HepG2 (cell line): ENCODE data around the gene LRTM2. TPM values are rescaled to one million over a fixed set of nuclear protein-coding genes. Genes with fewer than 3 reads are reported as not detected.

ENCODE experiments used
- JUN ChIP-seq: sonication (generic); formaldehyde crosslinking; IDR thresholded peaks from 2 replicates; pipeline ENCODE4 v1.4.0; 2020; ENCODE audit warnings: mild to moderate bottlenecking, missing genetic modification reagents
- RBM39 ChIP-seq: fragments of 200-400 bp; formaldehyde crosslinking; IDR thresholded peaks from one replicate; pipeline ENCODE4 v1.6.1; 2018; ENCODE audit warnings: antibody characterized with exemption, mild to moderate bottlenecking, low read depth, low read length; ENCODE audit not compliant: poor library complexity, severe bottlenecking
- SUZ12 ChIP-seq: fragments of 150-350 bp; IDR thresholded peaks from 2 replicates; pipeline ENCODE4 v1.6.1; 2014; ENCODE audit warnings: low read depth, low read length
- WIZ ChIP-seq: sonication (generic); formaldehyde crosslinking; IDR thresholded peaks from 2 replicates; pipeline ENCODE4 v1.5.1; 2020; ENCODE audit warnings: mild to moderate bottlenecking, missing genetic modification reagents
- ZMYM2 ChIP-seq: sonication (generic); formaldehyde crosslinking; IDR thresholded peaks from 2 replicates; pipeline ENCODE4 v1.8.0; 2022; ENCODE audit warnings: mild to moderate bottlenecking, missing genetic modification reagents
- ZNF382 ChIP-seq: sonication (generic); formaldehyde crosslinking; IDR thresholded peaks from 2 replicates; pipeline ENCODE4 v1.5.0; 2020; ENCODE audit warnings: missing genetic modification reagents, mild to moderate bottlenecking, borderline replicate concordance
- ZNF441 ChIP-seq: sonication (generic); formaldehyde crosslinking; IDR thresholded peaks from 2 replicates; pipeline ENCODE4 v1.7.0; 2021; ENCODE audit warnings: missing genetic modification reagents, borderline replicate concordance
- ZNF629 ChIP-seq: sonication (generic); formaldehyde crosslinking; conservative IDR thresholded peaks from 2 replicates; pipeline ENCODE4 v1.5.0; 2020; ENCODE audit warnings: missing genetic modification reagents
- polyA plus RNA-seq, 8 experiments: library from polyadenylated mRNA; depleted of rRNA in 3 of 8; stranded (reverse) in 7 of 8; unstranded in 1 of 8; fragments of >200 nt; fragmentation: Illumina TruSeq in 4 of 8; extraction: Trizol in 4 of 8; gene quantifications; 2 replicates each; pipeline versions ENCODE4 v1.2.1 to v1.2.3, GENCODE V29; 2011 to 2016; ENCODE audit warnings: low read depth in 4 of 8, missing spikeins in 1 of 8, mixed read lengths in 1 of 8; ENCODE audit not compliant: insufficient read depth in 1 of 8
- total RNA-seq, 5 experiments: library from RNA; depleted of rRNA; stranded (reverse); fragments of >200 nt; fragmentation: Illumina TruSeq; extraction: Trizol; gene quantifications; 2 replicates each; pipeline ENCODE4 v1.2.3, GENCODE V29; 2016; ENCODE audit warnings: low read depth in 1 of 5
- TF ChIP-seq, protein P1 (sequence below): IDR thresholded peaks from 2 replicates; pipeline ENCODE4 v1.6.1; 2016; ENCODE audit warnings: mild to moderate bottlenecking
- TF ChIP-seq, protein P2 (sequence below): sonication (generic); formaldehyde crosslinking; IDR thresholded peaks from 2 replicates; pipeline ENCODE4 v1.4.0; 2020; ENCODE audit warnings: missing genetic modification reagents
- TF ChIP-seq, protein P3 (sequence below): sonication (generic); formaldehyde crosslinking; IDR thresholded peaks from 2 replicates; pipeline ENCODE4 v1.5.0; 2020; ENCODE audit warnings: missing genetic modification reagents
- TF ChIP-seq, protein P4 (sequence below): sonication (generic); formaldehyde crosslinking; IDR thresholded peaks from 2 replicates; pipeline ENCODE4 v1.5.0; 2020; ENCODE audit warnings: missing genetic modification reagents
- TF ChIP-seq, protein P5 (sequence below): sonication (generic); formaldehyde crosslinking; IDR thresholded peaks from 2 replicates; pipeline ENCODE4 v1.4.0; 2020; ENCODE audit warnings: missing genetic modification reagents
- TF ChIP-seq, protein P6 (sequence below): sonication (generic); formaldehyde crosslinking; IDR thresholded peaks from 2 replicates; pipeline ENCODE4 v1.5.0; 2020; ENCODE audit warnings: mild to moderate bottlenecking, missing genetic modification reagents, borderline replicate concordance

The LRTM2 gene
- total and polyA plus RNA-seq, 2 of the 13 experiments (the other 11 are each of a cell fraction or from before 2014, with no cell fraction given), result 0.09 TPM; not detected in 1

DNA sequence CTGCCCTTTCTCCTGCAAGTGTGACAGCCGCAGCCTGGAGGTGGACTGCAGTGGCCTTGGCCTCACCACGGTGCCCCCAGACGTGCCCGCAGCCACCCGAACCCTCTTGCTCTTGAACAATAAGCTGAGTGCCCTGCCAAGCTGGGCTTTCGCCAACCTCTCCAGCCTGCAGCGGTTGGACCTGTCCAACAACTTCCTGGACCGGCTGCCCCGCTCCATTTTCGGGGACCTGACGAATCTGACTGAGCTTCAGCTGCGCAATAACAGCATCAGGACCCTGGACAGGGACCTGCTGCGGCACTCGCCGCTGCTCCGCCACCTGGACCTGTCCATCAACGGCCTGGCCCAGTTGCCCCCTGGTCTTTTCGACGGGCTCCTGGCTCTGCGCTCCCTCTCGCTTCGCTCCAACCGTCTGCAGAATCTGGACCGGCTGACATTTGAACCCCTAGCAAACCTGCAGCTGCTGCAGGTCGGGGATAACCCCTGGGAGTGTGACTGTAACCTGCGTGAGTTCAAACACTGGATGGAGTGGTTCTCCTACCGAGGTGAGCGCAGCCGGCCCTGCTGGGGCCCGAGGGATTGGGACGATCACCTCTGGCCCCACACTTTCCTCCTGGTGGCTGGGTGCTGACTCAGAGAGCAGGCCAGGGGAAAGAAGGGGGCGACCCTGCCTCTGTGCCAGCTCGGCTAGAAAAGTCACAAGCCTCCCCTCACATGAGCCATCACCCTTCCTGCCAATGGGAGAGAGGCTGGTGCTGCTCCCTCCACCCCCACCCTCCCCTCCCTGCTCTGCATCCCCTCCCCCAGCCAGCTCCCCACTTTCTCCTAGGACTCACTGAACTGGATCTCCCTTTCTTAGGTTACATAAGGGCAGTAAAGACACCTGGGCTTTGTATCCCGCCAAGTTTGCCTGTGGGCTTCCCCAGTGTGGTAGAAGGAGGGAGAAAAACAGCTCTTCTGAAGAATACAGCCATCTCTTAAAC, 10.9 kb downstream of the LRTM2 start (continued):
- TF ChIP-seq, protein P1, sequence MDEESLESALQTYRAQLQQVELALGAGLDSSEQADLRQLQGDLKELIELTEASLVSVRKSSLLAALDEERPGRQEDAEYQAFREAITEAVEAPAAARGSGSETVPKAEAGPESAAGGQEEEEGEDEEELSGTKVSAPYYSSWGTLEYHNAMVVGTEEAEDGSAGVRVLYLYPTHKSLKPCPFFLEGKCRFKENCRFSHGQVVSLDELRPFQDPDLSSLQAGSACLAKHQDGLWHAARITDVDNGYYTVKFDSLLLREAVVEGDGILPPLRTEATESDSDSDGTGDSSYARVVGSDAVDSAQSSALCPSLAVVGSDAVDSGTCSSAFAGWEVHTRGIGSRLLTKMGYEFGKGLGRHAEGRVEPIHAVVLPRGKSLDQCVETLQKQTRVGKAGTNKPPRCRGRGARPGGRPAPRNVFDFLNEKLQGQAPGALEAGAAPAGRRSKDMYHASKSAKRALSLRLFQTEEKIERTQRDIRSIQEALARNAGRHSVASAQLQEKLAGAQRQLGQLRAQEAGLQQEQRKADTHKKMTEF (CRISPR knock-in tag), result peak; percentile 67; the same call in 1 of the 2 replicates
- TF ChIP-seq, protein P2, sequence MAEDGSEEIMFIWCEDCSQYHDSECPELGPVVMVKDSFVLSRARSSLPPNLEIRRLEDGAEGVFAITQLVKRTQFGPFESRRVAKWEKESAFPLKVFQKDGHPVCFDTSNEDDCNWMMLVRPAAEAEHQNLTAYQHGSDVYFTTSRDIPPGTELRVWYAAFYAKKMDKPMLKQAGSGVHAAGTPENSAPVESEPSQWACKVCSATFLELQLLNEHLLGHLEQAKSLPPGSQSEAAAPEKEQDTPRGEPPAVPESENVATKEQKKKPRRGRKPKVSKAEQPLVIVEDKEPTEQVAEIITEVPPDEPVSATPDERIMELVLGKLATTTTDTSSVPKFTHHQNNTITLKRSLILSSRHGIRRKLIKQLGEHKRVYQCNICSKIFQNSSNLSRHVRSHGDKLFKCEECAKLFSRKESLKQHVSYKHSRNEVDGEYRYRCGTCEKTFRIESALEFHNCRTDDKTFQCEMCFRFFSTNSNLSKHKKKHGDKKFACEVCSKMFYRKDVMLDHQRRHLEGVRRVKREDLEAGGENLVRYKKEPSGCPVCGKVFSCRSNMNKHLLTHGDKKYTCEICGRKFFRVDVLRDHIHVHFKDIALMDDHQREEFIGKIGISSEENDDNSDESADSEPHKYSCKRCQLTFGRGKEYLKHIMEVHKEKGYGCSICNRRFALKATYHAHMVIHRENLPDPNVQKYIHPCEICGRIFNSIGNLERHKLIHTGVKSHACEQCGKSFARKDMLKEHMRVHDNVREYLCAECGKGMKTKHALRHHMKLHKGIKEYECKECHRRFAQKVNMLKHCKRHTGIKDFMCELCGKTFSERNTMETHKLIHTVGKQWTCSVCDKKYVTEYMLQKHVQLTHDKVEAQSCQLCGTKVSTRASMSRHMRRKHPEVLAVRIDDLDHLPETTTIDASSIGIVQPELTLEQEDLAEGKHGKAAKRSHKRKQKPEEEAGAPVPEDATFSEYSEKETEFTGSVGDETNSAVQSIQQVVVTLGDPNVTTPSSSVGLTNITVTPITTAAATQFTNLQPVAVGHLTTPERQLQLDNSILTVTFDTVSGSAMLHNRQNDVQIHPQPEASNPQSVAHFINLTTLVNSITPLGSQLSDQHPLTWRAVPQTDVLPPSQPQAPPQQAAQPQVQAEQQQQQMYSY (CRISPR knock-in tag), result 0 out of 2 replicates have a peak, but pooled peaks have one; percentile 57
- TF ChIP-seq JUN (CRISPR knock-in tag) (no peak), ZNF441 (CRISPR knock-in tag) (peak; percentile 91), ZMYM2 (CRISPR knock-in tag) (no peak), ZNF629 (no peak), RBM39 (no peak), SUZ12 (no peak), WIZ (CRISPR knock-in tag) (peak; percentile 98), ZNF382 (CRISPR knock-in tag) (no peak)
- TF ChIP-seq, protein P3, sequence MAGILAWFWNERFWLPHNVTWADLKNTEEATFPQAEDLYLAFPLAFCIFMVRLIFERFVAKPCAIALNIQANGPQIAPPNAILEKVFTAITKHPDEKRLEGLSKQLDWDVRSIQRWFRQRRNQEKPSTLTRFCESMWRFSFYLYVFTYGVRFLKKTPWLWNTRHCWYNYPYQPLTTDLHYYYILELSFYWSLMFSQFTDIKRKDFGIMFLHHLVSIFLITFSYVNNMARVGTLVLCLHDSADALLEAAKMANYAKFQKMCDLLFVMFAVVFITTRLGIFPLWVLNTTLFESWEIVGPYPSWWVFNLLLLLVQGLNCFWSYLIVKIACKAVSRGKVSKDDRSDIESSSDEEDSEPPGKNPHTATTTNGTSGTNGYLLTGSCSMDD, result no peak
- TF ChIP-seq, protein P4, sequence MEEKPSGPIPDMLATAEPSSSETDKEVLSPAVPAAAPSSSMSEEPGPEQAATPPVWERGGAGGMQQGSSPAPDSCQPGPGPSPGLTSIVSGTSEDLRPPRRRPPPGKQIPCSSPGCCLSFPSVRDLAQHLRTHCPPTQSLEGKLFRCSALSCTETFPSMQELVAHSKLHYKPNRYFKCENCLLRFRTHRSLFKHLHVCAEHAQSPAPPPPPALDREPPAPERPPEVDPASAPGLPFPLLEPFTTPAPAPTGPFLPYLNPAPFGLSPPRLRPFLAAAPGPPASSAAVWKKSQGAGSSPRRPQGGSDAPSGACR (CRISPR knock-in tag), result no peak
- TF ChIP-seq, protein P5, sequence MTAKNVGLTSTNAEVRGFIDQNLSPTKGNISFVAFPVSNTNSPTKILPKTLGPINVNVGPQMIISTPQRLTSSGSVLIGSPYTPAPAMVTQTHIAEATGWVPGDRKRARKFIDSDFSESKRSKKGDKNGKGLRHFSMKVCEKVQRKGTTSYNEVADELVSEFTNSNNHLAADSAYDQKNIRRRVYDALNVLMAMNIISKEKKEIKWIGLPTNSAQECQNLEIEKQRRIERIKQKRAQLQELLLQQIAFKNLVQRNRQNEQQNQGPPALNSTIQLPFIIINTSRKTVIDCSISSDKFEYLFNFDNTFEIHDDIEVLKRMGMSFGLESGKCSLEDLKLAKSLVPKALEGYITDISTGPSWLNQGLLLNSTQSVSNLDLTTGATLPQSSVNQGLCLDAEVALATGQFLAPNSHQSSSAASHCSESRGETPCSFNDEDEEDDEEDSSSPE, result no peak
- TF ChIP-seq, protein P6, sequence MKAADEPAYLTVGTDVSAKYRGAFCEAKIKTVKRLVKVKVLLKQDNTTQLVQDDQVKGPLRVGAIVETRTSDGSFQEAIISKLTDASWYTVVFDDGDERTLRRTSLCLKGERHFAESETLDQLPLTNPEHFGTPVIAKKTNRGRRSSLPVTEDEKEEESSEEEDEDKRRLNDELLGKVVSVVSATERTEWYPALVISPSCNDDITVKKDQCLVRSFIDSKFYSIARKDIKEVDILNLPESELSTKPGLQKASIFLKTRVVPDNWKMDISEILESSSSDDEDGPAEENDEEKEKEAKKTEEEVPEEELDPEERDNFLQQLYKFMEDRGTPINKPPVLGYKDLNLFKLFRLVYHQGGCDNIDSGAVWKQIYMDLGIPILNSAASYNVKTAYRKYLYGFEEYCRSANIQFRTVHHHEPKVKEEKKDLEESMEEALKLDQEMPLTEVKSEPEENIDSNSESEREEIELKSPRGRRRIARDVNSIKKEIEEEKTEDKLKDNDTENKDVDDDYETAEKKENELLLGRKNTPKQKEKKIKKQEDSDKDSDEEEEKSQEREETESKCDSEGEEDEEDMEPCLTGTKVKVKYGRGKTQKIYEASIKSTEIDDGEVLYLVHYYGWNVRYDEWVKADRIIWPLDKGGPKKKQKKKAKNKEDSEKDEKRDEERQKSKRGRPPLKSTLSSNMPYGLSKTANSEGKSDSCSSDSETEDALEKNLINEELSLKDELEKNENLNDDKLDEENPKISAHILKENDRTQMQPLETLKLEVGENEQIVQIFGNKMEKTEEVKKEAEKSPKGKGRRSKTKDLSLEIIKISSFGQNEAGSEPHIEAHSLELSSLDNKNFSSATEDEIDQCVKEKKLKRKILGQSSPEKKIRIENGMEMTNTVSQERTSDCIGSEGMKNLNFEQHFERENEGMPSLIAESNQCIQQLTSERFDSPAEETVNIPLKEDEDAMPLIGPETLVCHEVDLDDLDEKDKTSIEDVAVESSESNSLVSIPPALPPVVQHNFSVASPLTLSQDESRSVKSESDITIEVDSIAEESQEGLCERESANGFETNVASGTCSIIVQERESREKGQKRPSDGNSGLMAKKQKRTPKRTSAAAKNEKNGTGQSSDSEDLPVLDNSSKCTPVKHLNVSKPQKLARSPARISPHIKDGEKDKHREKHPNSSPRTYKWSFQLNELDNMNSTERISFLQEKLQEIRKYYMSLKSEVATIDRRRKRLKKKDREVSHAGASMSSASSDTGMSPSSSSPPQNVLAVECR (CRISPR knock-in tag), result peak; percentile 49; the same call in 1 of the 2 replicates
